CD4-positive, alpha-beta T cell treated with Interleukin-12 subunit alpha and Interleukin-12 subunit beta, for 1 hour (primary cell): Measurements from ENCODE around the gene MCHR1.
"Not testable (repeated sequence)": the region's sequence is repeated elsewhere in the genome, so short reads cannot be mapped to it uniquely, and the experiment has no call there.

Experiments
- DNase-seq: peaks from one replicate; pipeline ENCODE4 v3.0.0-alpha.2; 2020

Gene MCHR1

GRCh38 chr22:40659166-40659565 is 20.1 kb upstream of the MCHR1 start:
- no peak for DNase-seq

- DNase-seq, result no peak
Measured at GRCh38 chr22:40660730-40661129, 18.6 kb upstream of the MCHR1 start.

GRCh38 chr22:40661671-40662070 is 17.6 kb upstream of the MCHR1 start:
- DNase-seq, result no peak

- DNase-seq, result no peak
Measured at GRCh38 chr22:40665312-40665711, 14.0 kb upstream of the MCHR1 start.

- no peak for DNase-seq
Measured at GRCh38 chr22:40666151-40666848, 13.0 kb upstream of the MCHR1 start.

- no peak for DNase-seq
Measured at GRCh38 chr22:40668611-40669411, 10.5 kb upstream of the MCHR1 start.

GRCh38 chr22:40670058-40670457 is 9.2 kb upstream of the MCHR1 start:
- no peak for DNase-seq

- DNase-seq, result no peak
Measured at GRCh38 chr22:40671369-40671768, 7.9 kb upstream of the MCHR1 start.

- DNase-seq, result no peak
Measured at GRCh38 chr22:40671796-40672360, 7.4 kb upstream of the MCHR1 start.

- DNase-seq, result no peak
Measured at GRCh38 chr22:40673017-40673416, 6.3 kb upstream of the MCHR1 start.

- DNase-seq, result no peak
Measured at GRCh38 chr22:40674274-40674673, 5.0 kb upstream of the MCHR1 start.

GRCh38 chr22:40676166-40676565 is 3.1 kb upstream of the MCHR1 start:
- not testable (repeated sequence) for DNase-seq

- DNase-seq, result no peak
Measured at GRCh38 chr22:40676644-40677043, 2.6 kb upstream of the MCHR1 start.

GRCh38 chr22:40678493-40679248 is 613 bp upstream of the MCHR1 start:
- no peak for DNase-seq

GRCh38 chr22:40679964-40680818 is 907 bp downstream of the MCHR1 start:
- DNase-seq, result no peak

GRCh38 chr22:40680819-40681183 is 1.5 kb downstream of the MCHR1 start:
- no peak for DNase-seq

- no peak for DNase-seq
Measured at GRCh38 chr22:40681451-40681850, 2.2 kb downstream of the MCHR1 start.

- peak; percentile 10 for DNase-seq
Measured at GRCh38 chr22:40684728-40685127, 5.4 kb downstream of the MCHR1 start.

- no peak for DNase-seq
Measured at GRCh38 chr22:40685406-40685805, 6.1 kb downstream of the MCHR1 start.

- DNase-seq, result no peak
Measured at GRCh38 chr22:40687706-40688105, 8.4 kb downstream of the MCHR1 start.

GRCh38 chr22:40690370-40690769 is 11.1 kb downstream of the MCHR1 start:
- no peak for DNase-seq

GRCh38 chr22:40691532-40691931 is 12.2 kb downstream of the MCHR1 start:
- no peak for DNase-seq
